GM19395 (cell line): Measurements from ENCODE around the gene RNF130.

Experiments used
- ATAC-seq: cut with Tn5 transposase; IDR thresholded peaks from one replicate; pipeline ENCODE4 v1.9.1; 2021; ENCODE audit warnings: mild to moderate bottlenecking, moderate library complexity; ENCODE audit not compliant: unreplicated experiment

The RNF130 gene

GRCh38 chr5:180086816-180087399 is 15.3 kb upstream of the RNF130 start:
- ATAC-seq, result no peak

DNA sequence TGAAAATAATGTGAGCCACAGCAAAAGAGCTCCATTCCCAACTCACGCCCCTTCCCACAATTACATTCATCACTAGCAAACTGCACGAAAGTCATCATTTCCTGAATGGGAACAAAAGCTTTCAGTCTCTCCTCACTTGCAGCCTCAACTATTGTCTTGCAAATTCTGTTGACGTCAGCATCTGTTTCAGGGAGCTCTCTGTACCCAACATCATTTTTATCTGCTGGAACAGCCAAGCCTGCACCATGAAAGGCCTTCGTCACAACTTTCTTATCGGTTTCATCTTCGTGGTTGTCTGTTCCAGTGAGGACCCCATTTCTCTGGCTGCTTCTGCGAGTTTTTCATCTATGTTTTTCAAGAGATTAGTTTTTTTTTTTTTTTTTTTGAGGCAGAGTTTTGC is 14.3 kb upstream of the RNF130 start:
- ATAC-seq, result no peak

DNA sequence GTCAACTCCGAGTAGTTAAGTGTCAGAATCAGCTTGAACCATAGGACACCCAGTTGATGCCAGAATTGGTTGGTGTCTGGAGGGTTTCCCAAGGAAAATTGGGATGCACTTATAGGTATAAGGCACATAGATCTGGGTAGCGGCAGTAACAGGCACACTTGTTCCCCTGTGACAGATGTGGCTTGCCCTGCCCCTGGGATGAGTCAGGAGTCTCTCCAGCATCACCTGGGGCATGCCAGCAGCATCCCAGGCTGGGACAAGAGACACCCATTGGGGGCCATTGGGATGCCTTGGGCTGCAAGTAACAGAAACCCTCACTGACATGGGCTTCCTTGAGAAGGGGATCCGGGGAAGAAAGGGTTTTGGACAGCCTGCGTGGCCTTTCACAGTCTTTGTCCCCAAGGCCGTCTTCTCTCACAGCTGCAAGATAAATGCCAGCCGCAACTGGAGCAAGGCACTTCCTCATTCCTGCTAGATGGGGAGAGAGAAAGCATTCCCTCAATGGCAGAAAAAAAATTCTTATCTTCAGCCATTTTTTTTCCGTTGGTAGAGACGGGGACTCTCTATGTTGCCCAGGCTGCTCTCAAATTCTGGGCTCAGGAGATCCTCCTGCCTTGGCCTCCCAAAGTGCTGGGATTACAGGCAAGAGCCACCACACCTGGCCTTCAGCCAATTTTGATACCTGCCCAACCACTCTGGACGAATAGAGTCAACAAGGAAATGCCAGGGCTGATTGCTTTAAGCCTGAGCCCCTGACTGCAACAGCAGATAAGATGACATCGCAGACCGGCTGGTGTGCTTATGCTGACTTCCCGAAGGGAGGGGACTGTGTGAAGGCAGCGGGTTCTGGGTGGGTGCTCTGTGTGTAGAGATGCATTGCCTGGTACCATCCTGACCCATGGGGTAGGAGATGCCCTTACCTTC is 13.3 kb upstream of the RNF130 start:
- no peak for ATAC-seq

DNA sequence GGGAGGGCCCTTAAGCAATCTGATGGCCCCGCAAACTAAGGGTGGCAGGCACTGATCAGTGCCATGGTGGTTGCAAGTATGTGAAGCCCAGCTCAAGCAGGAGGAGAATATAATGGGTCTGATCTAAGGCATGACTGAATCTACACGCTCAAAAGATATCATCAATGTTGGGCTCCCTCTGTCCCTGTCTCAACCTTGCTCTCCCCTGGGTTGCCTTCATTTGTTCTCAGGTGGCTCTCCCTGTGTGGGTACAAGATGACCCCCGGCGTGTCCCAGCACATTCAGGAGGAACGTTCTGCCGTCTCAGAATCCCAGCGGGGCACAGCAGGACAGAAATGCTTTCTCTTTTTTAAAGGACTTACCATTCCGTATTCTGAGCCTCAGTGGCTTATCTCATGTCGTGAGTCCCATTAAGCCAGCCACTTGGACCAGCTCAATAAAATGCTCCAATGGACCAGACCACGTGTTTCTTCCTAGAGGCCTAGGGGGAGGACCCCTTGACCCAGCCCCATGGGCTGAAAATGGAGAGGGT is 12.0 kb upstream of the RNF130 start:
- ATAC-seq, result no peak

- no peak for ATAC-seq
These were observed 11.3 kb upstream of the RNF130 start for GRCh38 chr5:180082633-180083420.

DNA sequence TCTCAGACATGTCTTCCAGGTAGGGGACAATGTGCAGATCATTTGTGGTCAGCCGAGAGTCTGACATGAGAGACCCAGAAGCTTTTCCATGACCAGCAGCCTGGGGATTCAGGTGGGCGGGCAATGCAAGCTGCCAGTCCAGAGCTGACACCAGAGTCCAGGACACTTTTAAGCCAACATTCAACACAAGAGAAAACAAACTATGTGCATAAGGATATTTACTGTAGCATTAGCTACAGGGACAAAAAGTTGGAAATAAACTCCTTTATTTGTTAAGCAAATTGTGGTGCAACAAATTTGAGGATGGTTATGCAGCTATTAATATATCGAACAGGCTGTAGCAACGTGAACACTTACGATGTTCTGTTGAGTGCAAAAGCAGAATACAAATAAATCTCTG is 9.9 kb upstream of the RNF130 start:
- ATAC-seq, result no peak

DNA sequence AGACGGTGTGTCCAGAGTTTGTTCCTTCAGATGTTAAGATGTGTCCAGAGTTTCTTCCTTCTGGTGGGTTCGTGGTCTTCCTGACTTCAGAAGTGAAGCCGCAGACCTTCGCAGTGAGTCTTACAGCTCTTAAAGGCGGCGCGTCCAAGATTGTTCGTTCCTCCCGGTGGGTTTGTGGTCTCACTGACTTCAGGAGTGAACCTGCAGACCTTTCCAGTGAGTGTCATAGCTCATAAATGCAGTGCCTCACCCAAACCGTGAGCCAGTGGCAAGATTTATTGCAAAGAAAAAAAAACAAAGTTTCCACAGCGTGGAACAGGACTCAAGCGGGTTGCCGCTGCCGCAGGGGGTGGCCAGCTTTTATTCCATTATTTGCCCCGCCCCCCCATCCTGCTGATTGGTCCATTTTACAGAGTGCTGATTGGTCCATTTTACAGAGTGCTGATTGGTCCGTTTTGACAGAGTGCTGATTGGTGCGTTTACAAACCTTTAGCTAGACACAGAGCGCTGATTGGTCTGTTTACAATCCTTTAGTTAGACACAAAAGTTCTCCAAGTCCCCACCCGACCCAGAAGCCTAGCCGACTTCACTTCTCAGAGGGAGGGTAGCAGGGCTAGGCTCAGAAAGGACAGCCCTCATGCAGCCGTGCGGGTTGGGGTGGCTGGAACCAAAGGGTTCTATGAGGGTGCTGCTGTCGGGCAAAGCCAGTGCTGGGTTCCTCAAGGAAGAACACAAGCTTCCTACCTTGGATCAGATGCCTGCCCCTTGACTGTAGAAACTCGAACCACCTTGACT is 9.1 kb upstream of the RNF130 start:
- ATAC-seq, result no peak

DNA sequence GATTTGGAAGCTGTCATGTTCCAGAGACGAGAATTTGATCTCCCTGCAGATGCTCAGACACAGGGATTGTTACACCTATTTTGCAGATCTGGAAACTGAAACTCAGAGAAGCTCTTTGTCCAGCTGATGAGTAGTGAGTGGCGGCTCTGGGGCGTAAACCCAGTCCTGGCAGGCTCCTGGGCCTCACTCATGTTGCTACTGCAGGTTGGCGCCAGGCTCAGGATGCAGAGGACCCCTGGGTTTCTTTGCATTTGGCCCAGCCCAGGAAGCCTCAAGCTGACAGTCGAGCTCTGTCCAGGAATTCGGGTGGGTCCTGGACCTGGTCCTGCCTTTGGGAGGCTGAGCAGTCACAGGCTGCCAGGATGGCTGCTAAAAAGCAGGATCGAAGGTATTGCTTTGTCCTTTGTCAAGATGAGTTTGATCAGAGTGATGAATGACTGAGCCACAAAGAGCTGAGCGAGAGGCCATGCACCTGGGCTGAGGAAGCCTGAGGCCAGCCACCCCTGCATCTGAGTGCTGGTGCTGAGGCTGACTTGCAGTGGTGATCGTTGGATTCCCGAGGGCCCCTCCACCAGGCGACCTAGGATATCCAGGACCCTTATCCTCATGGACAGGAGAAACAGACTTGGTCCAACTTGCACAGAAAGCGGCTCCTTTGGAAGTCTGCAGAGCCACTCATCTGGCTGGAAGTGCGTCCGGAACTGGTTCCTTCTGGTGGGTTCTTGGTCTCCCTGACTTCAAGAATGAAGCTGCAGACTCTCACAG is 8.3 kb upstream of the RNF130 start:
- ATAC-seq, result no peak

GRCh38 chr5:180078348-180078747 is 6.8 kb upstream of the RNF130 start:
- no peak for ATAC-seq

- ATAC-seq, result no peak
These were observed 6.2 kb upstream of the RNF130 start for GRCh38 chr5:180077594-180078284.

GRCh38 chr5:180075703-180076102 is 4.1 kb upstream of the RNF130 start:
- ATAC-seq, result no peak

DNA sequence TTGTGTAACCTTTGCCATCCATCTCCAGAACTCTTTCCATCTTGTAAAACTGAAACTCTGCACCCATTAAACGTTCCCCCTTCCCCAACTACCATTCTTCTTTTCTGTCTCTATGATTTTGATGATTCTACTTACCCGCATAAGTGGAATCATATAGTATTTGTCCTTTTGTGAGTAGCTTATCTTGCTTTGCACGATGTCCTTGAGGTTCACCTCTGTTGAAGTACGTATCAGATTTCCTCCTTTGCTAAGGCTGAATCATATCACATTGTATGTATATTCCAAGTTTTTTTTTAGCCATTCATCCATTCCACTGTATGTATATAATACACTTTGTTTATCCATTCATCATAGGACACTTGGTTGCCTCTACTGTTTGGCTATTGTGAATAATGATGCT is 2.9 kb upstream of the RNF130 start:
- ATAC-seq, result no peak

GRCh38 chr5:180072556-180072955 is 997 bp upstream of the RNF130 start:
- ATAC-seq, result no peak

DNA sequence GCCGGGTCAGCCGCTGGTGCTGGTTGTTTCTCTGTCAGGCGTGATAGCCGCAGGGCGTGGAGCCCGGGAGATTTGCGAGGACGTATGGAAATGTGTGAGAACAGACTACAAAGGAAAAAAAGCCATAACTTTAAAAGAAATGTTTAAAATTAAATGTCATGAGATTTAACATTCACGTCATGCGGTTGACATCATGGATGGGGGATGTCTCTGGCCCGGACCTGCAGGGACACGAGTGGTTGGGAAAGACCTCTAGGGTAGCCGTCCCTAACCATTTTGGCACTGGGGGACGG is 643 bp upstream of the RNF130 start:
- no peak for ATAC-seq

DNA sequence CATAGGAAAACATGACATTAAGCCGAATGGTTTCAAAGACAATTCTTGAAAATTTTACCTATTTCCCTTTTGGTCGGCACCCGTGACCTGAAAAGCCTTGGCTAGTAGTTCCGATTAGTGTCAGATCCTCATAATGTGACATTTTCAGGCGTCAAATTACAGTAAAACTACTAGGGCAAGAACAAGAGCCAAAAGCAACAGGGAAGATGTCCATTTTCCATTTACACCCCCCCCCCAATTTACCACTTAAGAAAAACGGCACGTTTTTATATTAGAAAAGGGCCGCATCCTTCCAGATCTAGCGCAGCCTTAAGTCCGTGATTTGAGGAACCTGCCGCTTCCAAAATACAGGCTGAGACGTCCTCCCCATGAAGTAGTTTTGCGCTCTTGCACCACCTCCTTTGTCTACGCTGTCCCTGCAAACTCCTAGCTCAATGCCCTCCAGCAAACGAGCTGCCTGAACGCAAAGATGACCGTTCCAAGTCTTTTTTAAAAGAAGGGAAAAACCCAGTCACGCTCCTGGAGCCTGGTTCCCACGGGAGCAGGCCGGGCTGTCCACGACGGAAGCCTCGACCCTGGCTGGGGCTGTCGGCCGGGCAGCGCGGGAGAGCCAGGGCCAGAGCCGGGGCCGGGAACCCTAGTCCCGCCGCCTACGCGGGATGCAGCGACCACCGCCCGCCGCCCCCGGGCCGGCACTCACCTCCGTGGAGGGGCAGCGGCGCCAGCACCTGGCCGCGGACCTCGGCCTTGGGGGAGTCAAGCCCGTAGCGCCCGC is 616 bp downstream of the RNF130 start:
- no peak for ATAC-seq

GRCh38 chr5:180069589-180070247 is 1.8 kb downstream of the RNF130 start:
- no peak for ATAC-seq

- ATAC-seq, result no peak
These were observed 3.0 kb downstream of the RNF130 start for GRCh38 chr5:180068519-180069090.

- no peak for ATAC-seq
These were observed 3.6 kb downstream of the RNF130 start for GRCh38 chr5:180067986-180068385.
